Neural cell (in vitro differentiated cells): Measurements from ENCODE around the gene AGXT. TPM values are rescaled to one million over a fixed set of nuclear protein-coding genes. Genes with fewer than 3 reads are reported as not detected.

Experiments
- polyA plus RNA-seq: library from polyadenylated mRNA; depleted of rRNA; stranded (reverse); fragments of >200 nt; gene quantifications from 2 replicates; pipeline ENCODE4 v1.2.3, GENCODE V29; 2014

AGXT gene
- polyA plus RNA-seq, 1 donor from 2014 or later, result not detected

Other genes starting within 250 kb of the AGXT start
- gene GPR35, start 243.3 kb upstream of the AGXT start, polyA plus RNA-seq, result 2.8 and 4.1 TPM in 2 replicates
- gene AQP12B, start 185.9 kb upstream of the AGXT start, polyA plus RNA-seq, result not detected in 2 replicates
- gene AQP12A, start 177.0 kb upstream of the AGXT start, polyA plus RNA-seq, result not detected in 2 replicates
- gene KIF1A, start 48.6 kb upstream of the AGXT start, polyA plus RNA-seq, result 63.4 and 89.2 TPM in 2 replicates
- not detected in 2 replicates for gene MAB21L4, start 27.3 kb downstream of the AGXT start, polyA plus RNA-seq
- gene CROCC2, start 37.5 kb downstream of the AGXT start, polyA plus RNA-seq, result 0.09 TPM in 1 of 2 replicates, not detected in the other
- gene SNED1, start 129.8 kb downstream of the AGXT start, polyA plus RNA-seq, result 0.04 and 0.32 TPM in 2 replicates
- gene MTERF4, start 233.5 kb downstream of the AGXT start, polyA plus RNA-seq, result 142 and 164 TPM in 2 replicates